Hepatocyte (in vitro differentiated cells): ENCODE results near the gene LRMDA. TPM values are rescaled to one million over a fixed set of nuclear protein-coding genes. Genes with fewer than 3 reads are reported as not detected.

Experiments
- DNase-seq: peaks from one replicate; pipeline ENCODE4 v3.0.0-alpha.2; 2016; ENCODE audit warnings: low spot score
- H2AFZ ChIP-seq: fragments of 200-600 bp; sonication (generic); 2 replicates; pipeline ENCODE4 v1.6.0; 2016; ENCODE audit warnings: antibody characterized with exemption, mild to moderate bottlenecking
- H3K27ac ChIP-seq: fragments of 200-600 bp; sonication (generic); 2 replicates; pipeline ENCODE4 v1.5.1; 2016; ENCODE audit warnings: mild to moderate bottlenecking
- H3K27me3 ChIP-seq: fragments of 200-600 bp; sonication (generic); 2 replicates; pipeline ENCODE4 v1.6.1; 2016
- H3K36me3 ChIP-seq: fragments of 200-600 bp; sonication (generic); replicated peaks from 2 replicates; pipeline ENCODE4 v1.5.1; 2016; ENCODE audit warnings: low read depth; ENCODE audit not compliant: insufficient read depth
- H3K4me1 ChIP-seq: fragments of 200-600 bp; sonication (generic); 2 replicates; pipeline ENCODE4 v1.5.1; 2016; ENCODE audit warnings: mild to moderate bottlenecking, moderate library complexity; ENCODE audit not compliant: insufficient read depth
- H3K4me2 ChIP-seq: fragments of 200-600 bp; sonication (generic); 2 replicates; pipeline ENCODE4 v1.6.0; 2016
- H3K4me3 ChIP-seq: fragments of 200-600 bp; sonication (generic); 2 replicates; pipeline ENCODE4 v1.5.1; 2016; ENCODE audit warnings: mild to moderate bottlenecking
- H3K79me2 ChIP-seq: fragments of 200-600 bp; sonication (generic); 2 replicates; pipeline ENCODE4 v1.6.0; 2017; ENCODE audit warnings: mild to moderate bottlenecking
- H3K9me2 ChIP-seq: fragments of 200-600 bp; sonication (generic); replicated peaks from 2 replicates; pipeline ENCODE4 v1.6.0; 2017; ENCODE audit warnings: mild to moderate bottlenecking; ENCODE audit not compliant: insufficient read depth
- H3K9me3 ChIP-seq: fragments of 200-600 bp; sonication (generic); 2 replicates; pipeline ENCODE4 v1.5.1; 2016; ENCODE audit warnings: low read depth, mild to moderate bottlenecking
- H4K20me1 ChIP-seq: fragments of 200-600 bp; sonication (generic); 2 replicates; pipeline ENCODE4 v1.6.0; 2016; ENCODE audit warnings: mild to moderate bottlenecking; ENCODE audit not compliant: insufficient read depth, poor library complexity, severe bottlenecking
- CTCF ChIP-seq: fragments of 200-600 bp; sonication (generic); IDR thresholded peaks from 2 replicates; pipeline ENCODE4 v1.5.1; 2016; ENCODE audit warnings: antibody characterized with exemption, mild to moderate bottlenecking; ENCODE audit not compliant: poor library complexity
- EZH2 ChIP-seq: fragments of 200-600 bp; sonication (generic); IDR thresholded peaks from 2 replicates; pipeline ENCODE4 v1.6.1; 2016; ENCODE audit warnings: antibody characterized with exemption, mild to moderate bottlenecking, borderline replicate concordance
- EZH2phosphoT487 ChIP-seq: fragments of 200-600 bp; sonication (generic); IDR thresholded peaks from one replicate; pipeline ENCODE4 v1.6.1; 2018; ENCODE audit warnings: antibody characterized with exemption, mild to moderate bottlenecking, low read depth, moderate library complexity; ENCODE audit not compliant: unreplicated experiment, severe bottlenecking
- WGBS: methylation state at CpG from one replicate; pipeline ENCODE4 v1.1.6; 2016; ENCODE audit warnings: low lambda C conversion rate; ENCODE audit errors: missing lambda C conversion rate; 5-methylcytosine and 5-hydroxymethylcytosine counted together
- polyA plus RNA-seq: library from polyadenylated mRNA; unstranded; fragments of >200 nt; fragmentation: Nextera tagmentation; extraction: Ambion mirVana; gene quantifications from 2 replicates; pipeline ENCODE4 v1.2.1, GENCODE V29; 2016
- total RNA-seq: library from RNA; depleted of rRNA; stranded (reverse); fragments of >200 nt; gene quantifications from 2 replicates; pipeline ENCODE4 v1.2.3, GENCODE V29; 2014

LRMDA gene
- total and polyA plus RNA-seq, 2 experiments from 2014 or later, result 5.6 to 15.7 TPM

GRCh38 chr10:75588031-75588430 lies 156.6 kb downstream of the LRMDA start:
- H3K36me3 ChIP-seq, result no peaks in the 10 kb centered on the region
- peaks cover 3% of the 10 kb centered on the region for H3K4me1 ChIP-seq
- no peak overlapping the region for H2AFZ ChIP-seq
- H3K9me3 ChIP-seq, result no peaks in the 10 kb centered on the region
- H3K27ac ChIP-seq, result no peak overlapping the region
- no peak overlapping the region for H3K4me2 ChIP-seq
- WGBS, result 64% methylated on average over 1 of the region's 1 CpG
- TF ChIP-seq CTCF (no peak), EZH2phosphoT487 (no peak), EZH2 (no peak)
- no peaks in the 10 kb centered on the region for H3K9me2 ChIP-seq
- DNase-seq, result no peak
- no peaks in the 10 kb centered on the region for H4K20me1 ChIP-seq
- no peak overlapping the region for H3K4me3 ChIP-seq
- no peaks in the 10 kb centered on the region for H3K79me2 ChIP-seq
- H3K27me3 ChIP-seq, result no peaks in the 10 kb centered on the region

- Histone ChIP-seq H2AFZ (no peak overlapping the region), H3K4me1 (peaks cover 3% of the 10 kb centered on the region), H3K36me3 (no peaks in the 10 kb centered on the region), H3K9me3 (no peaks in the 10 kb centered on the region), H3K27ac (no peak overlapping the region), H3K4me3 (no peak overlapping the region), H3K4me2 (no peak overlapping the region), H3K27me3 (no peaks in the 10 kb centered on the region), H4K20me1 (no peaks in the 10 kb centered on the region), H3K79me2 (no peaks in the 10 kb centered on the region), H3K9me2 (no peaks in the 10 kb centered on the region)
- DNase-seq, result no peak
- TF ChIP-seq EZH2phosphoT487, result no peak
- TF ChIP-seq EZH2, result no peak
- no peak for TF ChIP-seq CTCF
- WGBS, result 99% methylated on average over 3 of the region's 3 CpGs
Observed at GRCh38 chr10:75589895-75590654, 158.7 kb downstream of the LRMDA start.

GRCh38 chr10:75592151-75592787 lies 160.8 kb downstream of the LRMDA start:
- Histone ChIP-seq H3K9me3 (no peaks in the 10 kb centered on the region), H3K79me2 (no peaks in the 10 kb centered on the region), H3K36me3 (no peaks in the 10 kb centered on the region), H3K27me3 (no peaks in the 10 kb centered on the region), H3K4me2 (no peak overlapping the region), H3K4me1 (peaks cover 3% of the 10 kb centered on the region), H2AFZ (no peak overlapping the region), H3K4me3 (no peak overlapping the region), H3K27ac (no peak overlapping the region), H3K9me2 (no peaks in the 10 kb centered on the region), H4K20me1 (no peaks in the 10 kb centered on the region)
- no peak for DNase-seq
- whole genome bisulfite sequencing, result 92% methylated on average over 29 of the region's 31 CpGs
- TF ChIP-seq EZH2phosphoT487 (no peak), EZH2 (no peak), CTCF (no peak)
